Fibroblast of gingiva (primary cell): Measurements from ENCODE around the gene OPCML.

ENCODE experiments used
- DNase-seq: peaks from one replicate; pipeline ENCODE4 v3.0.0-alpha.2; 2011; ENCODE audit warnings: low read depth

Gene OPCML

GRCh38 chr11:133531971-133532651 lies at the start of gene OPCML:
Gene OPCML, minus strand, starts transcription at chr11:133532501.
- DNase-seq, result no peak

- DNase-seq, result no peak
Measured at GRCh38 chr11:133581091-133581490, 48.8 kb upstream of the OPCML start.

GRCh38 chr11:133579165-133580031 lies 47.1 kb upstream of the OPCML start:
- no peak for DNase-seq

- DNase-seq, result no peak
Measured at GRCh38 chr11:133577403-133577802, 45.1 kb upstream of the OPCML start.

GRCh38 chr11:133576351-133576750 lies 44.0 kb upstream of the OPCML start:
- no peak for DNase-seq

- no peak for DNase-seq
Measured at GRCh38 chr11:133573081-133573480, 40.8 kb upstream of the OPCML start.

GRCh38 chr11:133570376-133570775 lies 38.1 kb upstream of the OPCML start:
- DNase-seq, result no peak

- no peak for DNase-seq
Measured at GRCh38 chr11:133563505-133564025, 31.3 kb upstream of the OPCML start.

- no peak for DNase-seq
Measured at GRCh38 chr11:133560472-133560855, 28.2 kb upstream of the OPCML start.

- no peak for DNase-seq
Measured at GRCh38 chr11:133559833-133560471, 27.7 kb upstream of the OPCML start.

GRCh38 chr11:133559382-133559781 lies 27.1 kb upstream of the OPCML start:
- no peak for DNase-seq

GRCh38 chr11:133555034-133555433 lies 22.7 kb upstream of the OPCML start:
- no peak for DNase-seq

- DNase-seq, result no peak
Measured at GRCh38 chr11:133553885-133554740, 21.8 kb upstream of the OPCML start.

- no peak for DNase-seq
Measured at GRCh38 chr11:133552938-133553337, 20.6 kb upstream of the OPCML start.

- no peak for DNase-seq
Measured at GRCh38 chr11:133551064-133551463, 18.8 kb upstream of the OPCML start.

- no peak for DNase-seq
Measured at GRCh38 chr11:133549826-133550225, 17.5 kb upstream of the OPCML start.

- DNase-seq, result no peak
Measured at GRCh38 chr11:133548641-133549040, 16.3 kb upstream of the OPCML start.

- DNase-seq, result no peak
Measured at GRCh38 chr11:133547808-133548494, 15.7 kb upstream of the OPCML start.

GRCh38 chr11:133545199-133545803 lies 13.0 kb upstream of the OPCML start:
- no peak for DNase-seq

- no peak for DNase-seq
Measured at GRCh38 chr11:133541720-133542095, 9.4 kb upstream of the OPCML start.
